H1 (cell line): ENCODE data around the gene ATG7. TPM values are rescaled to one million over a fixed set of nuclear protein-coding genes. Genes with fewer than 3 reads are reported as not detected.
A peak's percentile ranks its signal among the peaks of the same experiment; 100 is the strongest.

Source experiments
- CTCF ChIA-PET: fragments of 300-600 bp; sonication (Branson Sonifier 250); formaldehyde crosslinking; loops from one replicate; lab custom pipeline; 2021; ENCODE audit not compliant: partially characterized antibody; lab: Charles Lee
- POLR2A ChIA-PET: fragments of 300-600 bp; sonication (Branson Sonifier 250); formaldehyde crosslinking; loops from one replicate; lab custom pipeline; 2021; ENCODE audit warnings: inconsistent platforms; ENCODE audit not compliant: partially characterized antibody; lab: Charles Lee
- DNase-seq, 2 experiments: peaks; one replicate each; pipeline versions ENCODE4 v3.0.0 to v3.0.0-alpha.2; 2010 to 2022; ENCODE audit warnings: low spot score in 2 of 2, low read depth in 1 of 2, mixed read lengths in 1 of 2
- FAIRE-seq: peaks from 2 replicates; lab custom pipeline; 2011; peaks lifted over from hg19 to GRCh38; lab: Jason Lieb, UNC
- H2AFZ ChIP-seq: 2 replicates; pipeline ENCODE4 v1.8.1; 2012; ENCODE audit warnings: low read length, inconsistent platforms
- H2AK5ac ChIP-seq: 2 replicates; pipeline ENCODE4 v1.6.1; 2013; ENCODE audit warnings: low read depth, low read length
- H2BK120ac ChIP-seq: replicated peaks from 2 replicates; pipeline ENCODE3; 2013; ENCODE audit warnings: low read depth, low read length, inconsistent platforms
- H2BK12ac ChIP-seq: 2 replicates; pipeline ENCODE4 v1.6.1; 2013; ENCODE audit warnings: low read depth, low read length
- H2BK15ac ChIP-seq: 2 replicates; pipeline ENCODE4 v1.6.1; 2013; ENCODE audit warnings: low read length
- H2BK20ac ChIP-seq: 2 replicates; pipeline ENCODE4 v1.6.1; 2013; ENCODE audit warnings: low read length
- H2BK5ac ChIP-seq: 2 replicates; pipeline ENCODE4 v1.6.1; 2013; ENCODE audit warnings: low read depth, low read length
- H3K14ac ChIP-seq: 2 replicates; pipeline ENCODE4 v1.6.1; 2013; ENCODE audit warnings: inconsistent platforms; ENCODE audit not compliant: insufficient read length
- H3K18ac ChIP-seq: 2 replicates; pipeline ENCODE4 v1.6.1; 2013; ENCODE audit warnings: low read length; ENCODE audit errors: extremely low read depth
- H3K23ac ChIP-seq: 2 replicates; pipeline ENCODE4 v1.6.1; 2013; ENCODE audit warnings: inconsistent platforms; ENCODE audit not compliant: insufficient read length
- H3K23me2 ChIP-seq: 2 replicates; pipeline ENCODE4 v1.6.1; 2013; ENCODE audit warnings: low read depth, low read length
- H3K27ac ChIP-seq: 2 replicates; pipeline ENCODE4 v1.6.1; 2011; ENCODE audit warnings: low read depth, low read length, inconsistent platforms
- H3K27me3 ChIP-seq, 4 experiments: replicated peaks in 1 of 4; 1 replicate in 1 of 4; 2 replicates in 3 of 4; pipeline versions ENCODE4 v1.6.1 to v1.8.1; 2011 to 2013; ENCODE audit warnings: low read length in 3 of 4, mild to moderate bottlenecking in 3 of 4, inconsistent platforms in 2 of 4, mixed read lengths in 2 of 4, moderate library complexity in 1 of 4; ENCODE audit not compliant: control insufficient read depth in 3 of 4, insufficient read depth in 3 of 4; ENCODE audit errors: extremely low read depth in 1 of 4
- H3K36me3 ChIP-seq, 4 experiments: 2 replicates each; pipeline versions ENCODE4 v1.6.1 to v1.8.1; 2011 to 2013; ENCODE audit warnings: mild to moderate bottlenecking in 4 of 4, low read length in 3 of 4, moderate library complexity in 2 of 4, control low read depth in 1 of 4, inconsistent platforms in 1 of 4; ENCODE audit not compliant: insufficient read depth in 4 of 4, control insufficient read depth in 2 of 4
- H3K4ac ChIP-seq: replicated peaks from 2 replicates; pipeline ENCODE3; 2013; ENCODE audit warnings: low read length, low read depth, mixed read lengths, inconsistent platforms; ENCODE audit not compliant: insufficient read length
- H3K4me1 ChIP-seq, 4 experiments: replicated peaks in 1 of 4; 1 replicate in 1 of 4; 2 replicates in 3 of 4; pipeline versions ENCODE4 v1.6.1 to v1.8.1; 2011 to 2013; ENCODE audit warnings: low read length in 3 of 4, inconsistent platforms in 2 of 4, mixed read lengths in 1 of 4; ENCODE audit not compliant: insufficient read depth in 4 of 4, control insufficient read depth in 3 of 4
- H3K4me2 ChIP-seq, 2 experiments: 2 replicates each; pipeline versions ENCODE4 v1.6.1 to v1.8.1; 2011 to 2013; ENCODE audit warnings: low read depth in 2 of 2, low read length in 2 of 2, control low read depth in 1 of 2, inconsistent platforms in 1 of 2, mild to moderate bottlenecking in 1 of 2; ENCODE audit not compliant: insufficient read depth in 1 of 2
- H3K4me3 ChIP-seq, 4 experiments: fragments of 200-600, 300-600 bp in 1 of 4; sonication (generic), shearing (Covaris generic), sonication (Bioruptor Twin) in 1 of 4; 2 replicates each; pipeline versions ENCODE4 v1.5.1 to v1.8.1; 2011 to 2016; ENCODE audit warnings: low read length in 4 of 4, low read depth in 3 of 4, control low read depth in 2 of 4, inconsistent platforms in 2 of 4, mild to moderate bottlenecking in 2 of 4, mixed read lengths in 1 of 4, moderate library complexity in 1 of 4; ENCODE audit not compliant: insufficient read depth in 2 of 4; ENCODE audit errors: extremely low read depth in 1 of 4
- H3K56ac ChIP-seq: replicated peaks from 2 replicates; pipeline ENCODE3; 2013; ENCODE audit warnings: low read depth, mild to moderate bottlenecking, mixed read lengths, low read length, inconsistent platforms; ENCODE audit not compliant: insufficient read length
- H3K79me1 ChIP-seq: 2 replicates; pipeline ENCODE4 v1.6.1; 2013; ENCODE audit warnings: low read depth, low read length, control low read depth
- H3K79me2 ChIP-seq, 2 experiments: 2 replicates each; pipeline versions ENCODE4 v1.6.1 to v1.8.1; 2012 to 2013; ENCODE audit warnings: low read length in 2 of 2, mild to moderate bottlenecking in 2 of 2, inconsistent platforms in 1 of 2; ENCODE audit not compliant: insufficient read depth in 2 of 2, control insufficient read depth in 1 of 2
- H3K9ac ChIP-seq, 4 experiments: replicated peaks in 1 of 4; 1 replicate in 1 of 4; 2 replicates in 3 of 4; pipeline versions ENCODE4 v1.6.1 to v1.8.1; 2011 to 2013; ENCODE audit warnings: low read depth in 3 of 4, low read length in 3 of 4, control low read depth in 2 of 4, mild to moderate bottlenecking in 2 of 4, moderate library complexity in 2 of 4, inconsistent platforms in 1 of 4; ENCODE audit errors: extremely low read depth in 1 of 4
- H3K9me3 ChIP-seq, 2 experiments: 2 replicates each; pipeline versions ENCODE4 v1.6.1 to v1.8.1; 2012 to 2013; ENCODE audit warnings: mild to moderate bottlenecking in 2 of 2, moderate library complexity in 2 of 2, control low read depth in 1 of 2, inconsistent platforms in 1 of 2, low read depth in 1 of 2, low read length in 1 of 2, mixed read lengths in 1 of 2; ENCODE audit not compliant: insufficient read depth in 2 of 2
- H4K20me1 ChIP-seq, 2 experiments: replicated peaks in 1 of 2; 2 replicates each; pipeline versions ENCODE3 to v1.8.1; 2011 to 2013; ENCODE audit warnings: inconsistent platforms in 2 of 2, low read length in 2 of 2, mild to moderate bottlenecking in 1 of 2; ENCODE audit not compliant: insufficient read depth in 2 of 2, control insufficient read depth in 1 of 2
- H4K5ac ChIP-seq: 2 replicates; pipeline ENCODE4 v1.6.1; 2013; ENCODE audit warnings: low read length, low read depth, mixed read lengths, inconsistent platforms; ENCODE audit not compliant: insufficient read length
- H4K8ac ChIP-seq: 2 replicates; pipeline ENCODE4 v1.8.0; 2013; ENCODE audit warnings: mild to moderate bottlenecking, moderate library complexity, low read length, inconsistent platforms; ENCODE audit not compliant: insufficient read depth; ENCODE audit errors: extremely low read depth
- H4K91ac ChIP-seq: replicated peaks from 2 replicates; pipeline ENCODE3; 2013; ENCODE audit warnings: low read length, mixed read lengths, inconsistent platforms; ENCODE audit not compliant: insufficient read length
- ATF2 ChIP-seq: IDR thresholded peaks from 2 replicates; pipeline ENCODE4 v1.6.1; 2012; ENCODE audit warnings: low read length, inconsistent platforms
- BCL11A ChIP-seq, 2 experiments: IDR thresholded peaks; one replicate each; pipeline ENCODE4 v1.6.1; 2011; ENCODE audit warnings: low read depth in 2 of 2, low read length in 2 of 2, mild to moderate bottlenecking in 2 of 2
- BRCA1 ChIP-seq: IDR thresholded peaks from 2 replicates; pipeline ENCODE4 v1.6.1; 2012; ENCODE audit warnings: low read depth, low read length, improper control_type of control experiment
- CBX5 ChIP-seq: fragments of 300-800, 300-1000 bp; sonication (generic); IDR thresholded peaks from 2 replicates; pipeline ENCODE4 v1.7.1; 2016; ENCODE audit warnings: antibody characterized with exemption, low read length, low read depth
- CBX8 ChIP-seq: fragments of 300-800, 300-1000 bp; sonication (generic); IDR thresholded peaks from 2 replicates; pipeline ENCODE4 v1.7.1; 2016; ENCODE audit warnings: low read depth, low read length, borderline replicate concordance
- CHD2 ChIP-seq: IDR thresholded peaks from 2 replicates; pipeline ENCODE4 v1.6.1; 2012; ENCODE audit warnings: low read length, improper control_type of control experiment
- HDAC2 ChIP-seq, 2 experiments: fragments of 300-600 bp in 1 of 2; sonication (generic) in 1 of 2; IDR thresholded peaks; 2 replicates each; pipeline ENCODE4 v1.6.1; 2011 to 2012; ENCODE audit warnings: low read depth in 2 of 2, low read length in 2 of 2, mild to moderate bottlenecking in 2 of 2, moderate library complexity in 2 of 2, borderline replicate concordance in 1 of 2, inconsistent platforms in 1 of 2
- JUN ChIP-seq: IDR thresholded peaks from 2 replicates; pipeline ENCODE4 v1.6.1; 2011; ENCODE audit warnings: low read depth, mild to moderate bottlenecking, improper control_type of control experiment, low read length
- JUND ChIP-seq: IDR thresholded peaks from 2 replicates; pipeline ENCODE4 v1.6.1; 2011; ENCODE audit warnings: mild to moderate bottlenecking, improper control_type of control experiment, low read length
- KDM5A ChIP-seq: fragments of 200-600 bp; IDR thresholded peaks from 2 replicates; pipeline ENCODE4 v1.7.1; 2012; ENCODE audit warnings: mild to moderate bottlenecking, low read length, inconsistent platforms, mixed read lengths
- POLR2A ChIP-seq, 2 experiments: IDR thresholded peaks; 1 replicate in 1 of 2; 2 replicates in 1 of 2; pipeline ENCODE4 v1.6.1; 2011; ENCODE audit warnings: low read depth in 2 of 2, low read length in 2 of 2, mild to moderate bottlenecking in 2 of 2; ENCODE audit errors: control extremely low read depth in 1 of 2
- SRF ChIP-seq: IDR thresholded peaks from 2 replicates; pipeline ENCODE4 v1.6.1; 2011; ENCODE audit warnings: mild to moderate bottlenecking, low read depth, low read length, moderate library complexity
- TAF1 ChIP-seq: IDR thresholded peaks from 2 replicates; pipeline ENCODE4 v1.6.1; 2011; ENCODE audit warnings: mild to moderate bottlenecking, low read depth, low read length
- TEAD4 ChIP-seq: IDR thresholded peaks from 2 replicates; pipeline ENCODE4 v1.6.1; 2012; ENCODE audit warnings: low read depth, low read length, inconsistent platforms, mixed read lengths
- WGBS, 2 experiments: shearing (Covaris generic) in 1 of 2; methylation state at CpG; one replicate each; pipeline versions ENCODE4 v1.1.6 to v1.1.7; 2013 to 2015; ENCODE audit warnings: low lambda C conversion rate in 2 of 2, mixed read lengths in 2 of 2, inconsistent platforms in 1 of 2, low coverage in 1 of 2, missing lambda C conversion rate in 1 of 2; ENCODE audit not compliant: insufficient replicate concordance in 2 of 2, insufficient coverage in 1 of 2, insufficient read length in 1 of 2; ENCODE audit errors: extremely low coverage in 1 of 2, missing lambda C conversion rate in 1 of 2; 5-methylcytosine and 5-hydroxymethylcytosine counted together
- polyA plus RNA-seq, 7 experiments: library from polyadenylated mRNA; depleted of rRNA in 3 of 7; stranded (reverse) in 5 of 7; unstranded in 2 of 7; fragments of >200 nt in 5 of 7; fragments of 200-250 nt in 2 of 7; gene quantifications; 1 replicate in 5 of 7; 2 replicates in 1 of 7; 4 replicates in 1 of 7; pipeline versions ENCODE4 v1.2.1 to v1.2.3, GENCODE V29; 2011 to 2013; ENCODE audit warnings: missing spikeins in 2 of 7, mixed read lengths in 2 of 7
- total RNA-seq: library from RNA; stranded (reverse); fragmentation: NEBNext Ultra II Directional; extraction: Animal tissue kit (Norgen Biotek cat#: 25700); gene quantifications from 2 replicates; pipeline ENCODE4 v1.2.1, GENCODE V29; 2021

ATG7 gene
- total and polyA plus RNA-seq, 2 of the 8 experiments (the other 6 are each of a cell fraction or from before 2014, with no cell fraction given) = 15.0 to 19.1 TPM

GRCh38 chr3:11543948-11544387, 271.8 kb downstream of the ATG7 start:
- no peak overlapping the region for H4K5ac ChIP-seq
- no peak overlapping the region for H3K4me3 ChIP-seq
- H4K20me1 ChIP-seq = no peaks in the 10 kb centered on the region
- 90% methylated on average over 5 of the region's 6 CpGs; no CpG with 5 or more reads in 1 of the 2 experiments for WGBS, 2 experiments
- POLR2A ChIA-PET = no interaction called here
- no peaks in the 10 kb centered on the region for H3K27me3 ChIP-seq
- H3K9me3 ChIP-seq = no peaks in the 10 kb centered on the region
- H3K18ac ChIP-seq = peak overlapping the region; percentile 32; the same call in 1 of the 2 replicates
- no peak overlapping the region for H3K27ac ChIP-seq
- no peak for DNase-seq
- no peak overlapping the region for H3K9ac ChIP-seq
- CTCF ChIA-PET = no interaction called here
- H3K4ac ChIP-seq = no peak overlapping the region
- no peak overlapping the region for H4K91ac ChIP-seq
- H3K4me1 ChIP-seq = peaks cover 0 to 4% (median 0%) of the 10 kb centered on the region in 4 experiments; a peak in 2 of 7 replicates
- no peak overlapping the region for H2AK5ac ChIP-seq
- no peak overlapping the region for H2BK20ac ChIP-seq
- H3K23me2 ChIP-seq = no peaks in the 10 kb centered on the region
- FAIRE-seq = no peak
- no peaks in the 10 kb centered on the region for H3K79me1 ChIP-seq
- no peak overlapping the region for H4K8ac ChIP-seq
- no peak overlapping the region for H3K4me2 ChIP-seq
- H3K36me3 ChIP-seq = no peaks in the 10 kb centered on the region
- no peak overlapping the region for H2BK12ac ChIP-seq
- no peak overlapping the region for H2AFZ ChIP-seq
- H3K23ac ChIP-seq = no peak overlapping the region
- no peak overlapping the region for H2BK5ac ChIP-seq
- no peaks in the 10 kb centered on the region for H3K79me2 ChIP-seq
- no peak overlapping the region for H3K56ac ChIP-seq
- no peak overlapping the region for H2BK120ac ChIP-seq
- no peak overlapping the region for H2BK15ac ChIP-seq
- H3K14ac ChIP-seq = no peak overlapping the region
- TF ChIP-seq TAF1 (no peak), CHD2 (no peak), CBX8 (no peak), HDAC2 (IDR thresholded peaks at IDR 0.05; ENCODE audit: borderline replicate concordance in 1 of 2, low read depth in 2 of 2, low read length in 2 of 2) (no peak), SRF (no peak), JUN (no peak), TEAD4 (no peak), BRCA1 (no peak), POLR2A (IDR thresholded peaks at IDR 0.05; ENCODE audit: control extremely low read depth in 1 of 2, low read depth in 2 of 2, low read length in 2 of 2) (no peak), KDM5A (no peak), JUND (no peak), ATF2 (no peak), BCL11A (IDR thresholded peaks at IDR 0.05; ENCODE audit: low read depth in 2 of 2, low read length in 2 of 2) (no peak), CBX5 (no peak)
